ENCODE results near the gene FSIP1. TPM values are rescaled to one million over a fixed set of nuclear protein-coding genes. Genes with fewer than 3 reads are reported as not detected.

FSIP1 gene
- total RNA-seq, 2 donors from 2014 or later, result 0.77 to 1.7 TPM

GRCh38 chr15:39598958-39599845 is 183.4 kb downstream of the FSIP1 start:
- WGBS, 2 experiments (ENCODE audit: insufficient coverage in 1 of 2, insufficient read length in 1 of 2), result 89 to 95% methylated on average over 5 to 11 of the region's 12 CpGs
- Histone ChIP-seq H3K27ac (ENCODE audit: low read depth, low read length) (no peak overlapping the region), H3K4me3 (ENCODE audit: low read length) (no peak overlapping the region), H3K36me3 (ENCODE audit: control insufficient read depth, insufficient read depth, low read length) (peaks cover 35% of the 10 kb centered on the region), H3K9ac (ENCODE audit: extremely low read depth, low read length, poor library complexity, severe bottlenecking) (no peak overlapping the region), H3K27me3 (ENCODE audit: control insufficient read depth, insufficient read depth, low read length, poor library complexity, severe bottlenecking) (no peaks in the 10 kb centered on the region), H3K4me1 (ENCODE audit: control insufficient read depth, insufficient read depth, low read length) (no peaks in the 10 kb centered on the region), H3K9me3 (ENCODE audit: control insufficient read depth, low read length) (no peaks in the 10 kb centered on the region)
- H3K27me3 Mint-ChIP-seq (ENCODE audit: insufficient read depth), result no peaks in the 10 kb centered on the region
- no peaks in the 10 kb centered on the region for H3K4me1 Mint-ChIP-seq
- TF ChIP-seq, protein P1, sequence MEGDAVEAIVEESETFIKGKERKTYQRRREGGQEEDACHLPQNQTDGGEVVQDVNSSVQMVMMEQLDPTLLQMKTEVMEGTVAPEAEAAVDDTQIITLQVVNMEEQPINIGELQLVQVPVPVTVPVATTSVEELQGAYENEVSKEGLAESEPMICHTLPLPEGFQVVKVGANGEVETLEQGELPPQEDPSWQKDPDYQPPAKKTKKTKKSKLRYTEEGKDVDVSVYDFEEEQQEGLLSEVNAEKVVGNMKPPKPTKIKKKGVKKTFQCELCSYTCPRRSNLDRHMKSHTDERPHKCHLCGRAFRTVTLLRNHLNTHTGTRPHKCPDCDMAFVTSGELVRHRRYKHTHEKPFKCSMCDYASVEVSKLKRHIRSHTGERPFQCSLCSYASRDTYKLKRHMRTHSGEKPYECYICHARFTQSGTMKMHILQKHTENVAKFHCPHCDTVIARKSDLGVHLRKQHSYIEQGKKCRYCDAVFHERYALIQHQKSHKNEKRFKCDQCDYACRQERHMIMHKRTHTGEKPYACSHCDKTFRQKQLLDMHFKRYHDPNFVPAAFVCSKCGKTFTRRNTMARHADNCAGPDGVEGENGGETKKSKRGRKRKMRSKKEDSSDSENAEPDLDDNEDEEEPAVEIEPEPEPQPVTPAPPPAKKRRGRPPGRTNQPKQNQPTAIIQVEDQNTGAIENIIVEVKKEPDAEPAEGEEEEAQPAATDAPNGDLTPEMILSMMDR (conservative IDR thresholded peaks at IDR 0.05), result no peak
- no peak for DNase-seq
- H3K36me3 Mint-ChIP-seq (ENCODE audit: low read depth), result peaks cover 2% of the 10 kb centered on the region
- no peaks in the 10 kb centered on the region for H3K9me3 Mint-ChIP-seq
- H3K27ac Mint-ChIP-seq, result no peak overlapping the region
- no peak overlapping the region for H3K4me3 Mint-ChIP-seq

DNA sequence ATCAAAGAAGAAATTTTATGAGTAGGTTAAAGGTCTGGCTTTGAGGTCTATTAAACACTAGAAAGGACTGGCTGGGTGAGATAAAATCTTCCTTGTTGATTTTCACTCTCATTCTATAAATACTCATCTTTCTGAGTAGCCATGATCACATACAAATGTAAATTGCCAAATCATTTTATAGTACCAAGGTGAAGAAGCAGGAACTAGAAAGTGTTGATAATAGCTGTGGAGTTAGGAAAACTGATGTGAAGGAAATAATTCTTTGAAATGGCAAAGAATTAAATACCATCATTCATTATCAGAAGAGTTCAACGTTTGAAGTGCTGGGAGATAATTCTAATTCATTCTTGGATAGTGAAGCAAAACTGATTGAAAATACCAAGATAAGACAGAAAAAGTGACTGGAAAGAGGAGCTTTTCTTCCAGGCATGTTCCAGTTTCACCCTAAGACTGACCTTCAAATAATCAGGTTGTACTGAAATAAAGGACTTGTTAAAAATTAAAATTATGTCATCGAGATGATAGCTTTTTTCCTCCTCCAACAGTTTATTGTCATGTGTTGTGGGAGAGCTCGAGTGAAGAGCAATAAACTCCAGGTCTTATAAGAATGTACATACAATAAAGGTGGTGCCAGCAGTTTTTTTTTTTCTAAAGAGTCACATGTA is 184.3 kb downstream of the FSIP1 start:
- TF ChIP-seq, protein P1 (conservative IDR thresholded peaks at IDR 0.05), result no peak
- Histone ChIP-seq H3K27ac (ENCODE audit: low read depth, low read length) (no peak overlapping the region), H3K4me3 (ENCODE audit: low read length) (no peak overlapping the region), H3K9me3 (ENCODE audit: control insufficient read depth, low read length) (no peaks in the 10 kb centered on the region), H3K4me1 (ENCODE audit: control insufficient read depth, insufficient read depth, low read length) (no peaks in the 10 kb centered on the region), H3K27me3 (ENCODE audit: control insufficient read depth, insufficient read depth, low read length, poor library complexity, severe bottlenecking) (no peaks in the 10 kb centered on the region), H3K9ac (ENCODE audit: extremely low read depth, low read length, poor library complexity, severe bottlenecking) (no peak overlapping the region), H3K36me3 (ENCODE audit: control insufficient read depth, insufficient read depth, low read length) (peaks cover 43% of the 10 kb centered on the region)
- 78% methylated on average over 3 of the region's 3 CpGs; no CpG with 5 or more reads in 1 of the 2 experiments for WGBS, 2 experiments (ENCODE audit: insufficient coverage in 1 of 2, insufficient read length in 1 of 2)
- Mint-ChIP-seq H3K27ac (no peak overlapping the region), H3K4me3 (no peak overlapping the region), H3K36me3 (ENCODE audit: low read depth) (peaks cover 5% of the 10 kb centered on the region), H3K9me3 (no peaks in the 10 kb centered on the region), H3K27me3 (ENCODE audit: insufficient read depth) (no peaks in the 10 kb centered on the region), H3K4me1 (no peaks in the 10 kb centered on the region)
- DNase-seq, result no peak

DNA sequence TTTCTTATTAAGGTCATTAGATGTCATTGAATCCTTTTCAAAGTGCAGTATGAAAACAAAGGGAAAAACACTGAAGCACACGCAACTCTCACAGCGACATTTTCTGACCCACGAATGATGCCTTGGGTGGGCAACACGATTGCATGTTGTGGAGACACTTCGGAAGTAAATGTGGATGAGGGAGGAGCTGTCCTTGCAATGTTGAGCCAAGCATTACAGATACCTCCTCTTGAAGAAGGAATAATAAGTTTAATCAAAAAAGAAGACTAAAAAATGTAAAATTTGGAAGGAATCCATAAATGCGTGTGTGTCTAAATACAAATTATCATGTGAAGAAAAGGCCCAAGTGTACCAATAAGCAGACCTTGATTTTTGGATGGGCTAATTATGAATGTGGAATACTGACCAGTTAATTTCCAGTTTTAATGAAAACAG is 184.9 kb downstream of the FSIP1 start:
- Histone ChIP-seq H3K9ac (ENCODE audit: extremely low read depth, low read length, poor library complexity, severe bottlenecking) (no peak overlapping the region), H3K27me3 (ENCODE audit: control insufficient read depth, insufficient read depth, low read length, poor library complexity, severe bottlenecking) (no peaks in the 10 kb centered on the region), H3K27ac (ENCODE audit: low read depth, low read length) (no peak overlapping the region), H3K36me3 (ENCODE audit: control insufficient read depth, insufficient read depth, low read length) (peaks cover 48% of the 10 kb centered on the region), H3K4me1 (ENCODE audit: control insufficient read depth, insufficient read depth, low read length) (no peaks in the 10 kb centered on the region), H3K9me3 (ENCODE audit: control insufficient read depth, low read length) (no peaks in the 10 kb centered on the region), H3K4me3 (ENCODE audit: low read length) (no peak overlapping the region)
- peaks cover 10% of the 10 kb centered on the region for H3K36me3 Mint-ChIP-seq (ENCODE audit: low read depth)
- TF ChIP-seq, protein P1 (conservative IDR thresholded peaks at IDR 0.05), result no peak
- no peaks in the 10 kb centered on the region for H3K27me3 Mint-ChIP-seq (ENCODE audit: insufficient read depth)
- no peaks in the 10 kb centered on the region for H3K9me3 Mint-ChIP-seq
- no peak overlapping the region for H3K4me3 Mint-ChIP-seq
- no peak for DNase-seq
- no peaks in the 10 kb centered on the region for H3K4me1 Mint-ChIP-seq
- 96 to 99% methylated on average over 6 of the region's 6 CpGs for WGBS, 2 experiments (ENCODE audit: insufficient coverage in 1 of 2, insufficient read length in 1 of 2)
- H3K27ac Mint-ChIP-seq, result no peak overlapping the region
